GM13977 (cell line): ENCODE data around the gene RAD9A.

Source experiments
- DNase-seq: peaks from one replicate; pipeline ENCODE4 v3.0.0; 2012; ENCODE audit warnings: low spot score
- CTCF ChIP-seq: IDR thresholded peaks from 2 replicates; pipeline ENCODE4 v1.5.1; 2012; ENCODE audit warnings: mild to moderate bottlenecking, control low read depth; ENCODE audit not compliant: insufficient read depth; ENCODE audit errors: extremely low read depth, missing control alignments
- in situ Hi-C: fragments of 300-500 bp; cut with MboI; formaldehyde crosslinking; loops from one replicate; pipeline ENCODE4 v1.12.0; 2022; ENCODE audit warnings: low sequenced_read_pairs, low pct_unique_long_range_greater_than_20kb, mixed read lengths, inconsistent platforms; ENCODE audit not compliant: unreplicated experiment

Gene RAD9A

GRCh38 chr11:67381244-67381972 lies 10.4 kb upstream of the RAD9A start:
- in situ Hi-C loops, result loop anchor here (10.0 kb wide), 1 partner anchor 47 kb away; no protein-coding TSS in a partner anchor
- no peak for TF ChIP-seq CTCF
- DNase-seq, result no peak

GRCh38 chr11:67382276-67383136 lies 9.3 kb upstream of the RAD9A start:
- TF ChIP-seq CTCF, result peak; percentile 95
- peak; percentile 84 for DNase-seq
- in situ Hi-C loops, result loop anchor here (10.0 kb wide), 1 partner anchor 48 kb away; no protein-coding TSS in a partner anchor

- in situ Hi-C loops, result loop anchor here (10.0 kb wide), 1 partner anchor 50 kb away; no protein-coding TSS in a partner anchor
- DNase-seq, result no peak
- TF ChIP-seq CTCF, result no peak
Measured at GRCh38 chr11:67384851-67385366, 6.9 kb upstream of the RAD9A start.

- in situ Hi-C loops, result loop anchor here (10.0 kb wide), 1 partner anchor 52 kb away; no protein-coding TSS in a partner anchor
- DNase-seq, result no peak
- TF ChIP-seq CTCF, result no peak
Measured at GRCh38 chr11:67387069-67387468, 4.7 kb upstream of the RAD9A start.

GRCh38 chr11:67387518-67387917 lies 4.3 kb upstream of the RAD9A start:
- TF ChIP-seq CTCF, result no peak
- in situ Hi-C loops, result loop anchor here (10.0 kb wide), 1 partner anchor 53 kb away; no protein-coding TSS in a partner anchor
- DNase-seq, result no peak

- peak; percentile 68 for DNase-seq
- in situ Hi-C loops, result loop anchor here (10.0 kb wide), 1 partner anchor 55 kb away; no protein-coding TSS in a partner anchor
- TF ChIP-seq CTCF, result peak; percentile 68
Measured at GRCh38 chr11:67389477-67389876, 2.3 kb upstream of the RAD9A start.
